Liver (tissue), 9 donors: ENCODE data around the gene PIK3R5. TPM values are rescaled to one million over a fixed set of nuclear protein-coding genes. Genes with fewer than 3 reads are reported as not detected.

ENCODE experiments used
- DNase-seq: peaks from one replicate; pipeline ENCODE4 v3.0.0-alpha.2; 2017; ENCODE audit warnings: low spot score
- H3K27ac ChIP-seq, 2 donors: one replicate each; pipeline ENCODE4 v1.7.0; 2013; ENCODE audit warnings: inconsistent platforms in 2 of 2, low read length in 2 of 2, control low read depth in 1 of 2, low read depth in 1 of 2, mild to moderate bottlenecking in 1 of 2
- H3K27me3 ChIP-seq, 4 donors: one replicate each; pipeline versions ENCODE4 v1.6.1 to v1.7.0; 2013; ENCODE audit warnings: low read length in 3 of 4, inconsistent platforms in 1 of 4, mild to moderate bottlenecking in 1 of 4, moderate library complexity in 1 of 4; ENCODE audit not compliant: control insufficient read depth in 4 of 4, insufficient read depth in 4 of 4
- H3K36me3 ChIP-seq, 4 donors: one replicate each; pipeline versions ENCODE4 v1.6.1 to v1.7.0; 2013; ENCODE audit warnings: low read length in 3 of 4, mild to moderate bottlenecking in 3 of 4, low read depth in 1 of 4, moderate library complexity in 1 of 4; ENCODE audit not compliant: control insufficient read depth in 4 of 4, insufficient read depth in 3 of 4
- H3K4me1 ChIP-seq, 4 donors: one replicate each; pipeline versions ENCODE4 v1.6.1 to v1.7.0; 2013; ENCODE audit warnings: low read length in 3 of 4, mild to moderate bottlenecking in 3 of 4, moderate library complexity in 1 of 4; ENCODE audit not compliant: control insufficient read depth in 4 of 4, insufficient read depth in 4 of 4
- H3K4me3 ChIP-seq, 3 donors: one replicate each; pipeline versions ENCODE4 v1.6.1 to v1.7.0; 2013; ENCODE audit warnings: low read length in 3 of 3, control low read depth in 1 of 3, low read depth in 1 of 3, mild to moderate bottlenecking in 1 of 3
- H3K9ac ChIP-seq, 2 donors: one replicate each; pipeline ENCODE4 v1.7.0; 2013; ENCODE audit warnings: low read length in 2 of 2, mild to moderate bottlenecking in 2 of 2, moderate library complexity in 2 of 2, control low read depth in 1 of 2, low read depth in 1 of 2
- H3K9me3 ChIP-seq, 4 donors: one replicate each; pipeline versions ENCODE4 v1.6.1 to v1.7.0; 2013; ENCODE audit warnings: low read length in 3 of 4; ENCODE audit not compliant: control insufficient read depth in 4 of 4
- EGR1 ChIP-seq, 2 donors: IDR thresholded peaks; 2 replicates each; pipeline ENCODE4 v1.6.1; 2016 to 2018; ENCODE audit warnings: antibody characterized with exemption in 2 of 2, low read depth in 2 of 2
- GABPA ChIP-seq, 2 donors: IDR thresholded peaks in 1 of 2; conservative IDR thresholded peaks in 1 of 2; 2 replicates each; pipeline ENCODE4 v1.6.1; 2016; ENCODE audit warnings: antibody characterized with exemption in 2 of 2, mild to moderate bottlenecking in 1 of 2, moderate library complexity in 1 of 2
- HNF4A ChIP-seq, 2 donors: conservative IDR thresholded peaks; 2 replicates each; pipeline ENCODE4 v1.6.1; 2016; ENCODE audit warnings: antibody characterized with exemption in 2 of 2, mild to moderate bottlenecking in 2 of 2
- HNF4G ChIP-seq: IDR thresholded peaks from 2 replicates; pipeline ENCODE4 v1.6.1; 2016; ENCODE audit warnings: antibody characterized with exemption
- NR2F2 ChIP-seq: IDR thresholded peaks from 2 replicates; pipeline ENCODE4 v1.6.1; 2016; ENCODE audit warnings: antibody characterized with exemption
- RAD21 ChIP-seq, 2 donors: IDR thresholded peaks; 2 replicates each; pipeline ENCODE4 v1.6.1; 2016; ENCODE audit warnings: antibody characterized with exemption in 2 of 2, mild to moderate bottlenecking in 2 of 2
- RXRA ChIP-seq, 2 donors: IDR thresholded peaks; 2 replicates each; pipeline ENCODE4 v1.6.1; 2017 to 2018; ENCODE audit warnings: antibody characterized with exemption in 2 of 2, mild to moderate bottlenecking in 1 of 2
- SP1 ChIP-seq: IDR thresholded peaks from 2 replicates; pipeline ENCODE4 v1.6.1; 2018; ENCODE audit warnings: antibody characterized with exemption, mild to moderate bottlenecking
- TAF1 ChIP-seq: conservative IDR thresholded peaks from 2 replicates; pipeline ENCODE4 v1.6.1; 2016; ENCODE audit warnings: antibody characterized with exemption, mild to moderate bottlenecking
- YY1 ChIP-seq: IDR thresholded peaks from 2 replicates; pipeline ENCODE4 v1.6.1; 2016; ENCODE audit warnings: antibody characterized with exemption, mild to moderate bottlenecking
- WGBS: extraction: QIAGEN DNeasy Blood & Tissue Kit; methylation state at CpG from one replicate; pipeline ENCODE4 v1.1.7; 2013; 5-methylcytosine and 5-hydroxymethylcytosine counted together
- polyA plus RNA-seq, 2 donors: library from polyadenylated mRNA; stranded (reverse) in 1 of 2; unstranded in 1 of 2; fragments of 200-250 nt in 1 of 2; fragments of >200 nt in 1 of 2; fragmentation: Nextera tagmentation in 1 of 2; extraction: Ambion mirVana in 1 of 2; gene quantifications; one replicate each; pipeline versions ENCODE4 v1.2.1 to v1.2.3, GENCODE V29; 2013 to 2015
- total RNA-seq, 2 donors: library from RNA; depleted of rRNA; stranded (reverse); fragments of >200 nt; gene quantifications; one replicate each; pipeline ENCODE4 v1.2.3, GENCODE V29; 2014
- TF ChIP-seq, protein P1 (sequence below): IDR thresholded peaks from 2 replicates; pipeline ENCODE4 v1.6.1; 2016; ENCODE audit warnings: antibody characterized with exemption
- TF ChIP-seq, protein P2 (sequence below): IDR thresholded peaks from 2 replicates; pipeline ENCODE4 v1.6.1; 2016; ENCODE audit warnings: antibody characterized with exemption
- donor health status: healthy.
- donor health status: healthy.
- donor health status: healthy.
- donor health status: healthy.
- donor health status: healthy.

The PIK3R5 gene
- total and polyA plus RNA-seq, 4 donors: 0.93 to 7.8 (median 2.6) TPM

DNA sequence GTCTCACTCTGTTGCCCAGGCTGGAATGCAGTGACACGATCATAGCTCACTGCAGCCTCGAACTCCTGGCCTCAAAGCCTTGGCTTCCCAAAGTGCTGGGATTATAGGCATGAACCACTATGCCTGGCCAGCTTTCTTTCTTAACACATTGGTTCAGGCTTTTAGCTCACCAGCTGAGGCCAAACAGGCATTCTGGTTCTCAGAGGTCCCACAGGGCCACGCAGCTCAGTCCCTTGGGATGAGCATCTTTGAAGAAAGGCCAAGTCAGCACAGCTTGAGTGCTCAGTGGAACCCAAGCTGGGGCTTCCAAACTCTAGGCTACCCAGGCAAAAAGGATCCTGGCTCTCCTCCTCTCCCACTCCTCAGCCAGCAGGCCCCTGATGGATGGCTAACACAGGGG is 2.5 kb downstream of the PIK3R5 start:
- Histone ChIP-seq H3K9me3 (no peaks in the 10 kb centered on the region), H3K36me3 (no peaks in the 10 kb centered on the region), H3K27me3 (peaks cover 0 to 4% (median 2%) of the 10 kb centered on the region in 4 donors), H3K4me1 (peaks cover 0 to 5% (median 0%) of the 10 kb centered on the region in 4 donors), H3K4me3 (no peak overlapping the region), H3K27ac (no peak overlapping the region), H3K9ac (no peak overlapping the region)
- TF ChIP-seq TAF1 (no peak), HNF4G (no peak), HNF4A (conservative IDR thresholded peaks at IDR 0.05) (no peak), NR2F2 (no peak), YY1 (no peak)
- no peak for DNase-seq
- 84% methylated on average over 3 of the region's 3 CpGs for WGBS

DNA sequence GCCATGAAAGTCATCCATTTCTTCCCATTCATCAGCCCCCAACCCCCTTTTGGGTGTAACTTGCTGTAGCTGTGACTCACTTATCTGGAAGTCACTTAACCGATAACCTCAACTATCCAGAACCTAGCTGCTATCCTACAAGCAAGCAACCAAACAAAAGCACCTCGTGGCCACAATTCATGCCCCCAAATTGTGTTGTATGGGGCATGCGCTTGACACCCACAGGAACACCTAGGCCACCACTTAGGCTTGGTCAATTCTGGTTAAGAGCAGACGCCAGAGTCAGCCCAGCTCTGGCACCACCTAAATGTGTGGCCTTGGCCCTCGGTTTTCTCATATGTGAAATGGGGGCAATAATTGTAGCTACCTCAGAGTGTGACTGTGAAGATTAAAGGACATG is 3.7 kb downstream of the PIK3R5 start:
- peaks cover 0 to 5% (median 0%) of the 10 kb centered on the region in 4 donors for H3K4me1 ChIP-seq
- peaks cover 0 to 4% (median under 1%) of the 10 kb centered on the region in 4 donors for H3K27me3 ChIP-seq
- no peak for DNase-seq
- WGBS: 81% methylated on average over 5 of the region's 5 CpGs
- no peak overlapping the region for H3K27ac ChIP-seq
- H3K9ac ChIP-seq: no peak overlapping the region
- no peaks in the 10 kb centered on the region for H3K9me3 ChIP-seq
- TF ChIP-seq HNF4G: no peak
- TF ChIP-seq RXRA (IDR thresholded peaks at IDR 0.05): no peak
- no peak for TF ChIP-seq HNF4A (conservative IDR thresholded peaks at IDR 0.05)
- TF ChIP-seq GABPA (IDR thresholded peaks at IDR 0.05 in 1 of 2, conservative IDR thresholded peaks at IDR 0.05 in 1 of 2): no peak
- no peak for TF ChIP-seq EGR1 (IDR thresholded peaks at IDR 0.05; ENCODE audit: low read depth in 2 of 2)
- TF ChIP-seq RAD21 (IDR thresholded peaks at IDR 0.05): no peak
- TF ChIP-seq YY1: no peak
- TF ChIP-seq, protein P1, sequence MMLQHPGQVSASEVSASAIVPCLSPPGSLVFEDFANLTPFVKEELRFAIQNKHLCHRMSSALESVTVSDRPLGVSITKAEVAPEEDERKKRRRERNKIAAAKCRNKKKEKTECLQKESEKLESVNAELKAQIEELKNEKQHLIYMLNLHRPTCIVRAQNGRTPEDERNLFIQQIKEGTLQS: no peak
- TF ChIP-seq SP1: no peak
- H3K36me3 ChIP-seq: no peaks in the 10 kb centered on the region
- H3K4me3 ChIP-seq: no peak overlapping the region

DNA sequence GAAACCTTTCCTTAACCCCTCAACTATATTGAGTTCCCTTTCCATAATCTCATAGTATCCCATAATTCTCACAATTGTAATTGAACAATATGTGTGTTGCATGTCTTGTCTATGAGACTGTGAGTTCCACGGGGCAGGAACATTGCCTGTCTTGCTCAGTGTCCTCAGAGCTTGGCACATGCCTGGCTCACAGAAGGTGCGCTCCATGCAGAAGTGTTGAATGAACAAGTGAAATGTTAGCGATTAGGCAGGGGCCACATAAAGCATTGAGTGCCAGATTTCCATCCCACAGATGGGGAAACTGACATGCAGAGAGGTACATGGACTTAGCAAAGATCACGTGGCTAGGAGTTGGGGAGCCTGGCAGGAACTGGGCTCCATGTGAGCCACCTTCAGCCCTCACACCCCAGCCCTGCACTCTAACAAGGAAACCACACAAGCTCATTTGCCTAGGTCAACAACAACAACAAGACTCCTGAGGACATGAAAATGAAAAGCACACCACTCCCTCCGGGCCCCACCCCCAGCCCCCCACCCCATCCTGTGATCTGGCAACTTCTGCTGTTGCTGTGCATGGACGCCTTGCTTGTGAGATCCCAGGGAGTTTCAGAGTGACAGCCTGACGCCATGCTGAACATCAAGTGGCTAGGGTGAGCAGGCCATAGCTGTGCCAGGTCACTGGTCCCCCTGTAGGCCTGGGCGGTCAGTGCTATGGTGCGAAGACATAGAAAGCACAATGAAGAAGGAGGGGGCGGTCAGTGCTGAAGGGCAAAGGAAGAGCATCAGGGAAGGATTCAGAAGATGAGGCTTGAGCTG is 5.0 kb downstream of the PIK3R5 start:
- Histone ChIP-seq H3K27ac (no peak overlapping the region), H3K9ac (no peak overlapping the region), H3K27me3 (peaks cover 0 to 2% (median under 1%) of the 10 kb centered on the region in 4 donors), H3K9me3 (no peaks in the 10 kb centered on the region), H3K36me3 (no peaks in the 10 kb centered on the region), H3K4me1 (peaks cover 0 to 3% (median 0%) of the 10 kb centered on the region in 4 donors), H3K4me3 (no peak overlapping the region)
- DNase-seq: no peak
- no peak for TF ChIP-seq GABPA (IDR thresholded peaks at IDR 0.05 in 1 of 2, conservative IDR thresholded peaks at IDR 0.05 in 1 of 2)
- TF ChIP-seq, protein P1: no peak
- TF ChIP-seq, protein P2, sequence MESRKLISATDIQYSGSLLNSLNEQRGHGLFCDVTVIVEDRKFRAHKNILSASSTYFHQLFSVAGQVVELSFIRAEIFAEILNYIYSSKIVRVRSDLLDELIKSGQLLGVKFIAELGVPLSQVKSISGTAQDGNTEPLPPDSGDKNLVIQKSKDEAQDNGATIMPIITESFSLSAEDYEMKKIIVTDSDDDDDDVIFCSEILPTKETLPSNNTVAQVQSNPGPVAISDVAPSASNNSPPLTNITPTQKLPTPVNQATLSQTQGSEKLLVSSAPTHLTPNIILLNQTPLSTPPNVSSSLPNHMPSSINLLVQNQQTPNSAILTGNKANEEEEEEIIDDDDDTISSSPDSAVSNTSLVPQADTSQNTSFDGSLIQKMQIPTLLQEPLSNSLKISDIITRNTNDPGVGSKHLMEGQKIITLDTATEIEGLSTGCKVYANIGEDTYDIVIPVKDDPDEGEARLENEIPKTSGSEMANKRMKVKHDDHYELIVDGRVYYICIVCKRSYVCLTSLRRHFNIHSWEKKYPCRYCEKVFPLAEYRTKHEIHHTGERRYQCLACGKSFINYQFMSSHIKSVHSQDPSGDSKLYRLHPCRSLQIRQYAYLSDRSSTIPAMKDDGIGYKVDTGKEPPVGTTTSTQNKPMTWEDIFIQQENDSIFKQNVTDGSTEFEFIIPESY: no peak
- no peak for TF ChIP-seq YY1
- no peak for TF ChIP-seq NR2F2
- TF ChIP-seq EGR1 (IDR thresholded peaks at IDR 0.05; ENCODE audit: low read depth in 2 of 2): no peak
- no peak for TF ChIP-seq RAD21 (IDR thresholded peaks at IDR 0.05)
- 72% methylated on average over 10 of the region's 10 CpGs for WGBS
